SK-N-MC (cell line): ENCODE data around the gene NMNAT2.

Experiments
- DNase-seq: peaks from one replicate; pipeline ENCODE4 v3.0.0-alpha.2; 2011; ENCODE audit warnings: low read depth, low spot score
- H3K27ac ChIP-seq: fragments of 200-600 bp; sonication (generic); 2 replicates; pipeline ENCODE4 v1.5.1; 2016; ENCODE audit warnings: mixed run types
- H3K36me3 ChIP-seq: fragments of 200-600 bp; sonication (generic); 2 replicates; pipeline ENCODE4 v1.6.1; 2017; ENCODE audit warnings: antibody characterized with exemption, low read length, mixed read lengths; ENCODE audit not compliant: insufficient read depth
- H3K4me3 ChIP-seq: fragments of 200-600 bp; sonication (generic); 2 replicates; pipeline ENCODE4 v1.5.1; 2016
- H3K9ac ChIP-seq: fragments of 200-600 bp; sonication (generic); 2 replicates; pipeline ENCODE4 v1.8.0; 2017; ENCODE audit warnings: mixed run types, mixed read lengths; ENCODE audit not compliant: insufficient read length
- H3K9me3 ChIP-seq: fragments of 200-600 bp; sonication (generic); 2 replicates; pipeline ENCODE4 v1.6.1; 2017; ENCODE audit warnings: low read depth, mild to moderate bottlenecking, antibody characterized with exemption, low read length, moderate library complexity, mixed read lengths
- EZH2 ChIP-seq: fragments of 200-600 bp; sonication (generic); IDR thresholded peaks from one replicate; pipeline ENCODE4 v1.6.1; 2017; ENCODE audit warnings: antibody characterized with exemption
- FOXP2 ChIP-seq: optimal IDR thresholded peaks from 2 replicates; pipeline ENCODE3; 2011; ENCODE audit warnings: mild to moderate bottlenecking, moderate library complexity; ENCODE audit not compliant: insufficient read depth; ENCODE audit errors: extremely low read length, control extremely low read depth
- POLR2AphosphoS5 ChIP-seq: IDR thresholded peaks from 2 replicates; pipeline ENCODE4 v1.6.1; 2012; ENCODE audit warnings: mild to moderate bottlenecking, low read depth, low read length, borderline replicate concordance

The NMNAT2 gene

GRCh38 chr1:183323849-183324683, 94.1 kb downstream of the NMNAT2 start:
- no peaks in the 10 kb centered on the region for H3K36me3 ChIP-seq
- H3K9ac ChIP-seq: no peak overlapping the region
- no peak overlapping the region for H3K27ac ChIP-seq
- H3K4me3 ChIP-seq: no peak overlapping the region
- H3K9me3 ChIP-seq: no peaks in the 10 kb centered on the region
- no peak for DNase-seq
- TF ChIP-seq EZH2 (no peak), FOXP2 (no peak), POLR2AphosphoS5 (no peak)

- no peak overlapping the region for H3K9ac ChIP-seq
- no peak for DNase-seq
- no peak for TF ChIP-seq FOXP2
- no peak for TF ChIP-seq EZH2
- H3K4me3 ChIP-seq: no peak overlapping the region
- no peaks in the 10 kb centered on the region for H3K9me3 ChIP-seq
- no peaks in the 10 kb centered on the region for H3K36me3 ChIP-seq
- H3K27ac ChIP-seq: no peak overlapping the region
Observed at GRCh38 chr1:183319606-183320005, 98.6 kb downstream of the NMNAT2 start.

GRCh38 chr1:183319051-183319450, 99.1 kb downstream of the NMNAT2 start:
- Histone ChIP-seq H3K27ac (no peak overlapping the region), H3K9me3 (no peaks in the 10 kb centered on the region), H3K4me3 (no peak overlapping the region), H3K9ac (no peak overlapping the region), H3K36me3 (no peaks in the 10 kb centered on the region)
- DNase-seq: no peak
- TF ChIP-seq EZH2 (no peak), FOXP2 (no peak), POLR2AphosphoS5 (no peak)

GRCh38 chr1:183318433-183318832, 99.7 kb downstream of the NMNAT2 start:
- H3K27ac ChIP-seq: no peak overlapping the region
- no peak overlapping the region for H3K9ac ChIP-seq
- H3K4me3 ChIP-seq: no peak overlapping the region
- H3K9me3 ChIP-seq: no peaks in the 10 kb centered on the region
- H3K36me3 ChIP-seq: no peaks in the 10 kb centered on the region
- TF ChIP-seq EZH2: no peak
- TF ChIP-seq POLR2AphosphoS5: no peak
- TF ChIP-seq FOXP2: no peak
- no peak for DNase-seq

GRCh38 chr1:183315991-183316758, 102.0 kb downstream of the NMNAT2 start:
- Histone ChIP-seq H3K36me3 (no peaks in the 10 kb centered on the region), H3K9me3 (no peaks in the 10 kb centered on the region), H3K9ac (no peak overlapping the region), H3K27ac (no peak overlapping the region), H3K4me3 (no peak overlapping the region)
- DNase-seq: no peak
- TF ChIP-seq POLR2AphosphoS5 (no peak), EZH2 (no peak), FOXP2 (no peak)

GRCh38 chr1:183313063-183313462, 105.1 kb downstream of the NMNAT2 start:
- Histone ChIP-seq H3K4me3 (no peak overlapping the region), H3K9me3 (no peaks in the 10 kb centered on the region), H3K27ac (no peak overlapping the region), H3K36me3 (no peaks in the 10 kb centered on the region), H3K9ac (no peak overlapping the region)
- TF ChIP-seq POLR2AphosphoS5: no peak
- TF ChIP-seq FOXP2: no peak
- no peak for TF ChIP-seq EZH2
- no peak for DNase-seq

- no peak for DNase-seq
- H3K9me3 ChIP-seq: no peaks in the 10 kb centered on the region
- H3K27ac ChIP-seq: no peak overlapping the region
- no peak overlapping the region for H3K4me3 ChIP-seq
- H3K9ac ChIP-seq: no peak overlapping the region
- no peaks in the 10 kb centered on the region for H3K36me3 ChIP-seq
- TF ChIP-seq POLR2AphosphoS5: no peak
- TF ChIP-seq FOXP2: no peak
- TF ChIP-seq EZH2: no peak
Observed at GRCh38 chr1:183310753-183311479, 107.3 kb downstream of the NMNAT2 start.

- Histone ChIP-seq H3K9ac (no peak overlapping the region), H3K36me3 (no peaks in the 10 kb centered on the region), H3K27ac (no peak overlapping the region), H3K4me3 (no peak overlapping the region), H3K9me3 (no peaks in the 10 kb centered on the region)
- DNase-seq: no peak
- TF ChIP-seq POLR2AphosphoS5 (no peak), EZH2 (no peak)
Observed at GRCh38 chr1:183308719-183309118, 109.5 kb downstream of the NMNAT2 start.

- no peak overlapping the region for H3K9ac ChIP-seq
- no peak for TF ChIP-seq POLR2AphosphoS5
- TF ChIP-seq FOXP2: no peak
- TF ChIP-seq EZH2: no peak
- no peak for DNase-seq
- no peaks in the 10 kb centered on the region for H3K9me3 ChIP-seq
- no peak overlapping the region for H3K4me3 ChIP-seq
- no peaks in the 10 kb centered on the region for H3K36me3 ChIP-seq
- H3K27ac ChIP-seq: no peak overlapping the region
Observed at GRCh38 chr1:183306317-183307042, 111.7 kb downstream of the NMNAT2 start.
